Mesodermal cell (in vitro differentiated cells): ENCODE measurements around the gene MRPS31.
"Not testable (repeated sequence)": the region's sequence is repeated elsewhere in the genome, so short reads cannot be mapped to it uniquely, and the experiment has no call there.

Experiments
- H3K27ac ChIP-seq: 2 replicates; pipeline ENCODE4 v1.7.0; 2013; ENCODE audit warnings: mild to moderate bottlenecking, low read depth, low read length, moderate library complexity; ENCODE audit not compliant: severe bottlenecking
- H3K36me3 ChIP-seq: 2 replicates; pipeline ENCODE4 v1.7.1; 2013; ENCODE audit warnings: mild to moderate bottlenecking, low read length, moderate library complexity; ENCODE audit not compliant: control insufficient read depth, insufficient read depth
- H3K4me1 ChIP-seq: one replicate; pipeline ENCODE4 v1.7.1; 2013; ENCODE audit warnings: mild to moderate bottlenecking, low read length; ENCODE audit not compliant: insufficient read depth, control insufficient read depth, poor library complexity, severe bottlenecking
- H3K4me3 ChIP-seq: 2 replicates; pipeline ENCODE4 v1.7.0; 2013; ENCODE audit warnings: low read length, control low read depth, mild to moderate bottlenecking; ENCODE audit not compliant: insufficient read depth, poor library complexity, severe bottlenecking; ENCODE audit errors: extremely low read depth
- H3K9me3 ChIP-seq: 2 replicates; pipeline ENCODE4 v1.7.1; 2013; ENCODE audit warnings: mild to moderate bottlenecking, low read length, moderate library complexity; ENCODE audit not compliant: control insufficient read depth
- WGBS, 2 experiments: methylation state at CpG; one replicate each; pipeline ENCODE4 v1.1.5; 2013; ENCODE audit warnings: missing lambda C conversion rate in 2 of 2; ENCODE audit not compliant: insufficient coverage in 2 of 2; 5-methylcytosine and 5-hydroxymethylcytosine counted together

Gene MRPS31

DNA sequence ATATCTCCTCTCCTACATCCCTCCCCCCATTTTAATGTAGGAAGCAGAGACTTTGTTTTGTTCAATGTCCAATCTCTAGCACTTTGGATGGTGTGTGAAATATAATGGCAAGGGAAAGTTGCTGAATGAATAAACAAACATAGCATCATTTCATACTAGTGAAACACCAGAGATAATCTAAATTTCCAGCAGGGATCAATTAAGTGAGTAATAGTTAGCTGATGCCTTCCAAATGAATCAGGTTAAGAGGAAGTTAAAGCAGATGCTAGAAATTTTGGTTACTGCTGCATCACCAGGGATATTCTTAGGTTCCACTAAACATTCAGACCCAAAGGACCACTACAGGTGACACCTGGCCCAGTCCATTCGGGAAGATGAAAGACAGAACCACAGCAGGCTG is 8.1 kb downstream of the MRPS31 start:
- Histone ChIP-seq H3K4me3 (no peak overlapping the region), H3K4me1 (no peaks in the 10 kb centered on the region), H3K9me3 (no peaks in the 10 kb centered on the region), H3K27ac (no peak overlapping the region), H3K36me3 (peaks cover 26% of the 10 kb centered on the region)
- no CpG with 5 or more reads among the region's 1 CpG for WGBS, 2 experiments

DNA sequence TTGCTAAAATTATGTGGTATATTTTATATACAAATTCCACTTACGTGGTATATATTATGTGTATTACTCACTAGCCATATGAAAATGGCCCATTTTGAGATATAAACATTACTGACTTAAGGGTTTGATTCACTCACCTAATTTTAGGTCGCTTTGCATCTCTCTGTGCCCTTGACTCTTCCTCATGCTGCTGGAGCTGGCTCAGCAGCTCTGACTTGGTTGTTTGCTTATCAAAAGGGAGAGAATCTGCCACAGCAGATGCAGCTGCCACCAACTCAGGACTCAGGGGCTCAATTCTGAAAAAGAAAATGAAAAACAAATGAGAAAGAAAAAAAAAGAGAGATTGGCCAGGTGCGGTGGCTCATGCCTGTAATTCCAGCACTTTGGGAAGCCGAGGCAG is 12.2 kb downstream of the MRPS31 start:
- Histone ChIP-seq H3K27ac (no peak overlapping the region), H3K9me3 (no peaks in the 10 kb centered on the region), H3K36me3 (peaks cover 31% of the 10 kb centered on the region), H3K4me1 (no peaks in the 10 kb centered on the region), H3K4me3 (no peak overlapping the region)
- WGBS, 2 experiments, result 83 to 100% methylated on average over 2 of the region's 4 CpGs

DNA sequence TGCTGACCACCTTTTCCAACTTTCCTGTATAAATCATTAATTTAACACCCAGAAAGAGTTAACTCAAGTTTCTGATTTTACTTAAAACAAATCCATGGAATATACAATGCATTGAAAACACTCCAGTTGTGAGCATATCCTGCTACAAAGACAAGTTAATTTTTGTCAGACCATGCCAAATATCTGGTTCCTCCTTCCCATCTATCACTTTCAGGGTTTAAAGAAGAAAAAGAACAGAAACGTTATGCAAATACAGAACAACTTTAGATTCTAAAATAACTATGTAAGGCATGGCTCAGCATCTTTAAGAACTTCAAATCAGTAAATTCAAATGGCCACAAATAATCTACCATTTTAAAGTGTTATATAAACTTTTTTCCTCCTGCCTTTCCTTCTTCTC is 14.9 kb downstream of the MRPS31 start:
- WGBS, 2 experiments, result no CpG with 5 or more reads among the region's 1 CpG
- H3K27ac ChIP-seq, result no peak overlapping the region
- H3K4me3 ChIP-seq, result no peak overlapping the region
- H3K36me3 ChIP-seq, result peaks cover 37% of the 10 kb centered on the region
- no peaks in the 10 kb centered on the region for H3K4me1 ChIP-seq
- H3K9me3 ChIP-seq, result no peaks in the 10 kb centered on the region

DNA sequence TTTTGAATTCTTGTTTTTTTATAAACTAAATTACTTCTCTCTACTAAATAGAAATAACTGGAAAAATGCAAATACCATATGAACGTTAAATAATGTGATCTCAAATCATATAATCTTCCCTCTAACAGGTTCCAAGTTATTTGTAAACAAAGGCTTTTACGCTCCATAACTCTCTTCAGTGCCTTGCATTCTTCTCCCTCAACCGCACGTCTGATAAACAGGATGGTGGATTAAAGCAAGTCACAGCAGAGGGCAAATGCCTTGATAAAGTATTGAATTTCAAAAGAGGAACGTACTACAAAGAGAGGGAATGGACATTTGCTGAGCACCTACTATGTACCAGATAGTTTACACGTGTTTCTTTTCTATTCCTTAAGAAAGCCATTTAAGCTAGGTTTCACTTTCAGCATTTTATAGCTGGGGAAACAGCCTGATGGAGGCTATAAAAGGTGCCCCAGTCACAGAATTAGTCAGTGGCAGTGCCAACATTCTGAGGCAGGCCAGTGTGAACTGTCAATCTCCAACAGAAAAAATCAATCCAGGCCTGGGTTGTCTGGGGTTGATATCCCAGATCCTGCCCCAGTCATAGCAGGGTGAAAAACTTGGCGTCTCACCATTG is 15.8 kb downstream of the MRPS31 start:
- Histone ChIP-seq H3K27ac (no peak overlapping the region), H3K4me3 (no peak overlapping the region), H3K4me1 (no peaks in the 10 kb centered on the region), H3K9me3 (no peaks in the 10 kb centered on the region), H3K36me3 (peaks cover 32% of the 10 kb centered on the region)
- 80 to 97% methylated on average over 2 to 6 of the region's 7 CpGs for WGBS, 2 experiments

DNA sequence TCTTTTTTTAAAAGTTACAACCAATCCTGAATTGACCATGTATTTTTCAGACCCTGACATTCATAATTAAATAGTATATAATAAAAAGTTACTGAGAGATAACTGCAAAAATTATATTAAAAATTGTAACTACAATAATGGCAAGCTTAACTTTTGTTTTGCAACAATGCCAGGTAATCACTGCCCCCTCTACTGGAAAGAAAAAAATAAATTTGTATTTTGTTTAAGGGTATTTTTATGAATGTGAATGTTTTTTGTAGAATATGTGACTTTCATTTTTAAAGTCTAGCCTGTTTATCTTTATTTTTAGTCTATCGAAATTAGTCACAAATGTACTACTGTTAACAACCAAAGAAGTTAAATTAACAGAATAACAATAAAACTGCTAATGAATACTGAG is 21.7 kb downstream of the MRPS31 start:
- H3K27ac ChIP-seq, result no peak overlapping the region
- no peaks in the 10 kb centered on the region for H3K4me1 ChIP-seq
- H3K4me3 ChIP-seq, result no peak overlapping the region
- H3K36me3 ChIP-seq, result peaks cover 35% of the 10 kb centered on the region
- no CpG with 5 or more reads among the region's 1 CpG for WGBS, 2 experiments
- H3K9me3 ChIP-seq, result no peaks in the 10 kb centered on the region

DNA sequence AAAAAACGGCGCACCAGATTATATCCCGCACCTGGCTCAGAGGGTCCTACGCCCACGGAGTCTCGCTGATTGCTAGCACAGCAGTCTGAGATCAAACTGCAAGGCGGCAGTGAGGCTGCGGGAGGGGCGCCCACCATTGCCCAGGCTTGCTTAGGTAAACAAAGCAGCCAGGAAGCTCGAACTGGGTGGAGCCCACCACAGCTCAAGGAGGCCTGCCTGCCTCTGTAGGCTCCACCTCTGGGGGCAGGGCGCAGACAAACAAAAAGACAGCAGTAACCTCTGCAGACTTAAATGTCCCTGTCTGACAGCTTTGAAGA is 35.8 kb downstream of the MRPS31 start:
- H3K9me3 ChIP-seq, H3K27ac ChIP-seq, H3K36me3 ChIP-seq, H3K4me1 ChIP-seq, H3K4me3 ChIP-seq: not testable (repeated sequence)
- no CpG with 5 or more reads among the region's 11 CpGs for WGBS, 2 experiments

DNA sequence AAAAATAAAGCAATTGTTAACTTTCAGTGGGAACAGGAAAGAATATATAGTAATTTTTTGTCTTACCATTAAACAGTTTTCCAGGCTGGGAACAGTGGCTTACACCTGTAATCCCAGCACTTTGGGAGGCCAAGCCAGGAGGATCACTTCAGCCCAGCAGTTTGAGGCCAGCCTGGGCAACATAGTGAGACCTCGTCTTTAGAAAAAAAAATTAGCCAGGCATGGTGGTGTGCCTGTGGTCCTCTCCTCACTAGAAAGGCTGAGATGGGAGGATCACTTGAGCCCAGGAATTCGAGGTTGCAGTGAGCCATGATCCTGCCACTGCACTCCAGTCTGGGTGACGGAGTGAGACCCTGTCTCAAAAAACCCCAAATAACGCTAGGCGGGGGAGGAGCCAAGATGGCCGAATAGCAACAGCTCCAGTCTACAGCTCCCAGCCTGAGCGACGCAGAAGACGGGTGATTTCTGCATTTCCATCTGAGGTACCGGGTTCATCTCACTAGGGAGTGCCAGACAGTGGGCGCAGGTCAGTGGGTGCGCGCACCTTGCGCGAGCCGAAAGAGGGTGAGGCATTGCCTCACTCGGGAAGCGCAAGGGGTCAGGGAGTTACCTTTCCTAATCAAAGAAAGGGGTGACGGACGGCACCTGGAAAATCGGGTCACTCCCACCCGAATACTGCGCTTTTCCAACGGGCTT is 36.3 kb downstream of the MRPS31 start:
- H3K4me1 ChIP-seq, H3K4me3 ChIP-seq, H3K27ac ChIP-seq, H3K36me3 ChIP-seq, H3K9me3 ChIP-seq: not testable (repeated sequence)
- 71 to 79% methylated on average over 13 to 20 of the region's 24 CpGs for WGBS, 2 experiments

DNA sequence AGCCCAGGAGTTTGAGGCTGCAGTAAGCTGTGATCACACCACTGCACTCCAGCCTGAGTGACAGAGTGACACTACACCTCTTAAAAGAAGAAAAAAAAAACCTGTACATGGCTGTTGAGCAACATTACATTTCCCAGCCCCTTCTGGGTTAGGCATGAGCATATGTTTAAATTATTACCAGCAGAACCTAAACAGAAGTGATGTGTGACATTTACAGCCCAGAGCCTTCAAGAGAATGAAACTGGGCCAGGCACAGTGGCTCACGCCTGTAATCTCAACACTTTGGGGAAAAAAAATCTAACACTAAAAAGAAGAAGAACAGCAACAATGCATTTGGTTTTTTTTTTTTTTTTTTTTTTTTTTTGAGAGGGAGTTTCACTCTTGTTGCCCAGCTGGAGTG is 38.3 kb downstream of the MRPS31 start:
- Histone ChIP-seq H3K36me3 (peaks cover 8% of the 10 kb centered on the region), H3K4me1 (no peaks in the 10 kb centered on the region), H3K27ac (no peak overlapping the region), H3K9me3 (no peaks in the 10 kb centered on the region), H3K4me3 (no peak overlapping the region)
- 100% methylated on average over 1 of the region's 1 CpG; no CpG with 5 or more reads in 1 of the 2 experiments for WGBS, 2 experiments

DNA sequence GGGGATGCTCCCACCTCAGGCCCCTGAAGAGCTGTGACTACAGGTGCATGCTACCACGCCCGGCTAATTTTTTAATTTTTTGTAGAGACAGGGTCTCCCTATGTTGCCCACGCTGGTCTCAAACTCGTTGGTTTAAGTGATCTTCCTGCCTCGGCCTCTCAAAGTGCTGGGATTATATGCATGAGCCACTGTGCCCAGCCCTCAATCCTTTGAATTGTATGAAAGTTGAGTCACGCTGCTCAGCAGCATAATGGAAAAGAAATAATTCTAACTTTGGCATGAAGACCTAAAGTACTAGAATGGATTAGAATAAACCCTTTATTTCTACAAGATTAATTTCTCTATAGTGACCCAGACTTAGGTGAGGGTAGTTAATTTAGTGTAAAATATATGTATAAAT is 42.4 kb downstream of the MRPS31 start:
- Histone ChIP-seq H3K27ac (no peak overlapping the region), H3K4me3 (no peak overlapping the region), H3K36me3 (peaks cover 12% of the 10 kb centered on the region), H3K9me3 (no peaks in the 10 kb centered on the region), H3K4me1 (no peaks in the 10 kb centered on the region)
- WGBS, 2 experiments, result 94 to 100% methylated on average over 5 of the region's 6 CpGs

DNA sequence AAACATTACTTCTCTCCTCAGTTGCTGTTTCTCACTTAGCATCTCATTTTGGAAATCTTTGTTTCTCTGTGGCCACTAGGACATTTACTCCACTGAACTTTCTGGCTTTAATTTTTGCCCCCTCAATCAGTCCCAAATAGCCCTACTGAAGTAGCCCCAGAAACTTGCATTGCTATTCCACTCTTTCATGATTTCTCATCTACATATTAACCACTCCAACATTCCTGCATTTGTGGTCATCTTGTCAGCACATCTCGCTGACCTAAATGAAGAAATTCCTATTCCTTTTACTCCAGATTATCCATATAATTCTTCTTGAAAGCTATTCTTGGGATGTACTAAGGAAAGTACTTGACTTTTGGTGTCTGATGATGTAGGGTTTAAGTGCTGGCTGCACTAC is 56.6 kb downstream of the MRPS31 start:
- WGBS, 2 experiments, result no CpG with 5 or more reads among the region's 1 CpG

DNA sequence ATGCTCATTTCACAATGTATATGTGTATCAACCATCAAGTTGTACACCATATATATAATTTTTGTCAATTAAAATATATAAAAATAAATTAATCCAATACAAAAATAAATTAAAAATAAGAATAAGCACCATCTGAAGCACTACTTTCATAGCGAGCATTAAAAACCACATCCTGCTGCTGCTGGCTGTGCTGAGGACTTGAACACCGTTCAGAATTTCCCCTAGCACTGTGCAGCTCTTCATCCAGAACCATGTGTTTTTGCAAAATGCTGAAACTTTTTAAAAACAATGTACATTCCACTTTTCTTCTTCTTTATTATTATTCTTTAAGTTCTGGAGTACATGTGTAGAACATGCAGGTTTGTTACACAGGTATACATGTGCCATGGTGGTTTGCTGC is 64.6 kb downstream of the MRPS31 start:
- no peaks in the 10 kb centered on the region for H3K9me3 ChIP-seq
- no peaks in the 10 kb centered on the region for H3K36me3 ChIP-seq
- 85 to 92% methylated on average over 2 of the region's 2 CpGs for WGBS, 2 experiments
- no peaks in the 10 kb centered on the region for H3K4me1 ChIP-seq
- H3K27ac ChIP-seq, result no peak overlapping the region
- no peak overlapping the region for H3K4me3 ChIP-seq

More for the DNA sequence above, 56.6 kb downstream of the MRPS31 start:
- H3K4me3 ChIP-seq, H3K36me3 ChIP-seq, H3K4me1 ChIP-seq, H3K27ac ChIP-seq, H3K9me3 ChIP-seq: not testable (repeated sequence)
